Measurements from ENCODE around the gene CAMTA1. TPM values are rescaled to one million over a fixed set of nuclear protein-coding genes. Genes with fewer than 3 reads are reported as not detected.
A peak's percentile ranks its signal among the peaks of the same experiment; 100 is the strongest.

The CAMTA1 gene
- total and polyA plus RNA-seq, 4 donors, result 48.1 to 140 (median 52.3) TPM

- no peak for ATAC-seq (ENCODE audit: insufficient read depth, low FRiP score)
- 77 to 84% methylated on average over 6 of the region's 6 CpGs for WGBS, 2 donors
Measured at GRCh38 chr1:7738044-7738443, 952.8 kb downstream of the CAMTA1 start.

GRCh38 chr1:7743346-7743745 lies 958.1 kb downstream of the CAMTA1 start:
- no peak for TF ChIP-seq CTCF (IDR thresholded peaks at IDR 0.05; ENCODE audit: control extremely low read depth, extremely low read depth)
- Histone ChIP-seq H3K9ac (ENCODE audit: insufficient read depth in 1 of 2, low read length in 2 of 2) (no peak overlapping the region), H3K4me3 (no peak overlapping the region), H3K27ac (ENCODE audit: low read depth in 1 of 2, low read length in 1 of 2) (no peak overlapping the region), H3K36me3 (ENCODE audit: control insufficient read depth in 4 of 4, insufficient read depth in 4 of 4, low read length in 4 of 4) (peaks cover 0 to 6% (median 2%) of the 10 kb centered on the region in 4 donors), H3K9me3 (ENCODE audit: control insufficient read depth in 4 of 4, insufficient read depth in 3 of 4, low read length in 3 of 4) (no peaks in the 10 kb centered on the region), H3K4me1 (ENCODE audit: control insufficient read depth in 5 of 5, insufficient read depth in 5 of 5, low read length in 5 of 5) (no peaks in the 10 kb centered on the region), H3K27me3 (ENCODE audit: control insufficient read depth in 3 of 3, insufficient read depth in 3 of 3, low read length in 2 of 3) (no peaks in the 10 kb centered on the region)
- no peak for DNase-seq
- 88 to 91% methylated on average over 6 of the region's 6 CpGs for WGBS, 2 donors
- no peak for ATAC-seq (ENCODE audit: insufficient read depth, low FRiP score)

More at GRCh38 chr1:7738044-7738443, 952.8 kb downstream of the CAMTA1 start:
- no peak for TF ChIP-seq CTCF (IDR thresholded peaks at IDR 0.05; ENCODE audit: control extremely low read depth, extremely low read depth)
- Histone ChIP-seq H3K27me3 (ENCODE audit: control insufficient read depth in 3 of 3, insufficient read depth in 3 of 3, low read length in 2 of 3) (no peaks in the 10 kb centered on the region), H3K27ac (ENCODE audit: low read depth in 1 of 2, low read length in 1 of 2) (no peak overlapping the region), H3K9me3 (ENCODE audit: control insufficient read depth in 4 of 4, insufficient read depth in 3 of 4, low read length in 3 of 4) (no peaks in the 10 kb centered on the region), H3K9ac (ENCODE audit: insufficient read depth in 1 of 2, low read length in 2 of 2) (no peak overlapping the region), H3K4me1 (ENCODE audit: control insufficient read depth in 5 of 5, insufficient read depth in 5 of 5, low read length in 5 of 5) (peaks cover 0 to 5% (median 0%) of the 10 kb centered on the region in 5 donors), H3K36me3 (ENCODE audit: control insufficient read depth in 4 of 4, insufficient read depth in 4 of 4, low read length in 4 of 4) (peaks cover 0 to 9% (median 0%) of the 10 kb centered on the region in 4 donors), H3K4me3 (no peak overlapping the region)
- DNase-seq, result no peak

- ATAC-seq (ENCODE audit: insufficient read depth, low FRiP score) (no peak), DNase-seq (peak in 1 of 3 donors; percentile 35)
- Histone ChIP-seq H3K27ac (ENCODE audit: low read depth in 1 of 2, low read length in 1 of 2) (peak overlapping the region in 1 of 2 donors; percentile 13), H3K9me3 (ENCODE audit: control insufficient read depth in 4 of 4, insufficient read depth in 3 of 4, low read length in 3 of 4) (no peaks in the 10 kb centered on the region), H3K4me1 (ENCODE audit: control insufficient read depth in 5 of 5, insufficient read depth in 5 of 5, low read length in 5 of 5) (no peaks in the 10 kb centered on the region), H3K27me3 (ENCODE audit: control insufficient read depth in 3 of 3, insufficient read depth in 3 of 3, low read length in 2 of 3) (no peaks in the 10 kb centered on the region), H3K4me3 (no peak overlapping the region), H3K36me3 (ENCODE audit: control insufficient read depth in 4 of 4, insufficient read depth in 4 of 4, low read length in 4 of 4) (peaks cover 0 to 4% (median 2%) of the 10 kb centered on the region in 4 donors), H3K9ac (ENCODE audit: insufficient read depth in 1 of 2, low read length in 2 of 2) (no peak overlapping the region)
- WGBS, 2 donors, result 78 to 86% methylated on average over 9 of the region's 9 CpGs
- no peak for TF ChIP-seq CTCF (IDR thresholded peaks at IDR 0.05; ENCODE audit: control extremely low read depth, extremely low read depth)
Measured at GRCh38 chr1:7744882-7745281, 959.6 kb downstream of the CAMTA1 start.

GRCh38 chr1:7745783-7746182 lies 960.5 kb downstream of the CAMTA1 start:
- H3K4me1 ChIP-seq (ENCODE audit: control insufficient read depth in 5 of 5, insufficient read depth in 5 of 5, low read length in 5 of 5), result no peaks in the 10 kb centered on the region
- ATAC-seq (ENCODE audit: insufficient read depth, low FRiP score), result peak; percentile 66
- H3K9ac ChIP-seq (ENCODE audit: insufficient read depth in 1 of 2, low read length in 2 of 2), result no peak overlapping the region
- TF ChIP-seq CTCF (IDR thresholded peaks at IDR 0.05; ENCODE audit: control extremely low read depth, extremely low read depth), result no peak
- H3K27me3 ChIP-seq (ENCODE audit: control insufficient read depth in 3 of 3, insufficient read depth in 3 of 3, low read length in 2 of 3), result no peaks in the 10 kb centered on the region
- H3K4me3 ChIP-seq, result no peak overlapping the region
- DNase-seq, result peak in 1 of 3 donors; percentile 28
- no peaks in the 10 kb centered on the region for H3K9me3 ChIP-seq (ENCODE audit: control insufficient read depth in 4 of 4, insufficient read depth in 3 of 4, low read length in 3 of 4)
- H3K27ac ChIP-seq (ENCODE audit: low read depth in 1 of 2, low read length in 1 of 2), result no peak overlapping the region
- peaks cover 0 to 6% (median 2%) of the 10 kb centered on the region in 4 donors for H3K36me3 ChIP-seq (ENCODE audit: control insufficient read depth in 4 of 4, insufficient read depth in 4 of 4, low read length in 4 of 4)
- 63 to 89% methylated on average over 10 of the region's 10 CpGs for WGBS, 2 donors

Measured in lung (tissue), 12 donors.